ENCODE data around the gene IL3RA. TPM values are rescaled to one million over a fixed set of nuclear protein-coding genes. Genes with fewer than 3 reads are reported as not detected.
A peak's percentile ranks its signal among the peaks of the same experiment; 100 is the strongest.

IL3RA gene
- total and polyA plus RNA-seq, 2 experiments from 2014 or later, result 0.86 TPM; not detected in 1

DNA sequence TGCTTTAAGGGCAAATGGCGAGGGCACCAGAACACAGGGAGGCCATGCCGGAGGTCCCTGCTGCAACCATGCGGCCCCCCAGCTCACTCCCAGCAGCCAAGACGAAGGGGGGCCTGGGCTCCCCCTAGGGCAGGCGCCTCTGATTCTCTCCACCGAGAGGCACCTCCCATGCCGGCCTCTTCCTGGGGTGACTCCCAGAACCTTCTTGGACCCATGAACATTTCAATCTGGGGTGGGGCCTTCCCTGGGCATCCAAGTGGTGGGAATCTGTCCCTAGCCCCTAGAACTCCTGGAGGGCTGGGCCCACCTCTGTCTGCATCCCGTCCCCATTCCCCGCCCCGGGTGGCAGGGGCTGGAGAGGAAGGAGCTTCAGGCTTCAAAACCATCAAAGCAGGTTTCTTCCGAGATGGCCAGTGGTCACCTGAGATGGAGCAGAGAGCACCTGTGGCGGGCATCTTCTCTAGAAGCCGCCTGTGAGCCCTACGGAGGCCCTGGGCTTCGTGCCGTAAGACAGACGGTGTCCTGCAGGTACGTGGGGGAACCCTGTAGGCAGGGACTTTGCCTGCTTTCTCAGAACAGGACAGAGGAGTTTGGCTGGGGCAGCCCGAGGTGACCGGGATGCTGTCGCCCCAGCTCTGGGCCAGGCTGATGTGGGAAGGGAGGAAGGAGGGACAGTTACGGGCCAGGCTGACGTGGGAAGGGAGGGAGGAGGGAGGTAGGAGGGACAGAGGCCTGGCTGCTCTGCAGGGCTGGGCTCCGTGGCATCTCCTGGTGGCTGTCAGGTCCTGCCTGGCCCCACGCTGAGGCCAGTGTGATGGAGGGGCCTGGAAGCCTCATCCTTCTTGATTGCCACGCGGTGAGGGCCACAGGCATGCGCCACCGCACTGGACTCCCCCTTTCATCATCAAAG lies 62.1 kb downstream of the IL3RA start:
- H3K27ac ChIP-seq (ENCODE audit: low read depth), result peak overlapping the region; percentile 39; the same call in 1 of the 2 replicates
- no peak for DNase-seq (ENCODE audit: low spot score)

DNA sequence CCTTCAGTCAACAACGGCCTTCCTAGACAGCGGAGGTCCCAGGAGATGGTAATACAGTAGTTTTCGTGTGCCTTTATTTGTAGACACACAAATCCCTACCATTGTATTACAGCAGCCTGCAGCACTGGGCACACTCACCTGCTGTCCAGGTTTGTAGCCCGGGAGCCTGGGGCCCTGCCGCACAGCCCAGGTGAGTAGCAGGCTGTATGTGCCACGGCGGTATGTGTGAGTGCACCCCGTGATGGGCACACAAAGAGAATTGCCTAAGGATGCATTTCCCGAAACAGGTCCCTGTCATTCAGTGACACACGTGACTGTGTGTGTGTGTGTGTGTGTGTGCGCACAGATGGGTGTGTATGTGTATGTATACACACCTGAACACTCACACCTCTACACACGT lies 63.5 kb downstream of the IL3RA start:
- H3K4me3 ChIP-seq, result no peak overlapping the region
- Mint-ChIP-seq H3K36me3 (ENCODE audit: low read depth) (peaks cover 57% of the 10 kb centered on the region), H3K9me3 (no peaks in the 10 kb centered on the region; the same call in 2 of the 3 replicates), H3K4me3 (no peak overlapping the region), H3K4me1 (peaks cover 6% of the 10 kb centered on the region; the same call in 2 of the 3 replicates), H3K27me3 (ENCODE audit: insufficient read depth, low read depth, poor library complexity) (peaks cover 6% of the 10 kb centered on the region), H3K27ac (no peak overlapping the region)
- H3K27ac ChIP-seq (ENCODE audit: low read depth), result no peak overlapping the region
- DNase-seq (ENCODE audit: low spot score), result no peak
- TF ChIP-seq, protein P1, sequence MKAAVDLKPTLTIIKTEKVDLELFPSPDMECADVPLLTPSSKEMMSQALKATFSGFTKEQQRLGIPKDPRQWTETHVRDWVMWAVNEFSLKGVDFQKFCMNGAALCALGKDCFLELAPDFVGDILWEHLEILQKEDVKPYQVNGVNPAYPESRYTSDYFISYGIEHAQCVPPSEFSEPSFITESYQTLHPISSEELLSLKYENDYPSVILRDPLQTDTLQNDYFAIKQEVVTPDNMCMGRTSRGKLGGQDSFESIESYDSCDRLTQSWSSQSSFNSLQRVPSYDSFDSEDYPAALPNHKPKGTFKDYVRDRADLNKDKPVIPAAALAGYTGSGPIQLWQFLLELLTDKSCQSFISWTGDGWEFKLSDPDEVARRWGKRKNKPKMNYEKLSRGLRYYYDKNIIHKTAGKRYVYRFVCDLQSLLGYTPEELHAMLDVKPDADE (IDR thresholded peaks at IDR 0.05), result no peak
- TF ChIP-seq, protein P2, sequence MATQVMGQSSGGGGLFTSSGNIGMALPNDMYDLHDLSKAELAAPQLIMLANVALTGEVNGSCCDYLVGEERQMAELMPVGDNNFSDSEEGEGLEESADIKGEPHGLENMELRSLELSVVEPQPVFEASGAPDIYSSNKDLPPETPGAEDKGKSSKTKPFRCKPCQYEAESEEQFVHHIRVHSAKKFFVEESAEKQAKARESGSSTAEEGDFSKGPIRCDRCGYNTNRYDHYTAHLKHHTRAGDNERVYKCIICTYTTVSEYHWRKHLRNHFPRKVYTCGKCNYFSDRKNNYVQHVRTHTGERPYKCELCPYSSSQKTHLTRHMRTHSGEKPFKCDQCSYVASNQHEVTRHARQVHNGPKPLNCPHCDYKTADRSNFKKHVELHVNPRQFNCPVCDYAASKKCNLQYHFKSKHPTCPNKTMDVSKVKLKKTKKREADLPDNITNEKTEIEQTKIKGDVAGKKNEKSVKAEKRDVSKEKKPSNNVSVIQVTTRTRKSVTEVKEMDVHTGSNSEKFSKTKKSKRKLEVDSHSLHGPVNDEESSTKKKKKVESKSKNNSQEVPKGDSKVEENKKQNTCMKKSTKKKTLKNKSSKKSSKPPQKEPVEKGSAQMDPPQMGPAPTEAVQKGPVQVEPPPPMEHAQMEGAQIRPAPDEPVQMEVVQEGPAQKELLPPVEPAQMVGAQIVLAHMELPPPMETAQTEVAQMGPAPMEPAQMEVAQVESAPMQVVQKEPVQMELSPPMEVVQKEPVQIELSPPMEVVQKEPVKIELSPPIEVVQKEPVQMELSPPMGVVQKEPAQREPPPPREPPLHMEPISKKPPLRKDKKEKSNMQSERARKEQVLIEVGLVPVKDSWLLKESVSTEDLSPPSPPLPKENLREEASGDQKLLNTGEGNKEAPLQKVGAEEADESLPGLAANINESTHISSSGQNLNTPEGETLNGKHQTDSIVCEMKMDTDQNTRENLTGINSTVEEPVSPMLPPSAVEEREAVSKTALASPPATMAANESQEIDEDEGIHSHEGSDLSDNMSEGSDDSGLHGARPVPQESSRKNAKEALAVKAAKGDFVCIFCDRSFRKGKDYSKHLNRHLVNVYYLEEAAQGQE (IDR thresholded peaks at IDR 0.05; ENCODE audit: unreplicated experiment), result no peak
- no peak for TF ChIP-seq JUNB (IDR thresholded peaks at IDR 0.05; ENCODE audit: unreplicated experiment)
- no peak for TF ChIP-seq CREB1 (CRISPR knock-in tag; IDR thresholded peaks at IDR 0.05; ENCODE audit: low read depth)
- no peak for TF ChIP-seq NANOG (IDR thresholded peaks at IDR 0.05; ENCODE audit: borderline replicate concordance)
- TF ChIP-seq EZH2phosphoT487 (IDR thresholded peaks at IDR 0.05; ENCODE audit: unreplicated experiment), result no peak
- TF ChIP-seq ZNF331 (CRISPR knock-in tag; IDR thresholded peaks at IDR 0.05; ENCODE audit: low read depth), result no peak
- TF ChIP-seq, protein P3, sequence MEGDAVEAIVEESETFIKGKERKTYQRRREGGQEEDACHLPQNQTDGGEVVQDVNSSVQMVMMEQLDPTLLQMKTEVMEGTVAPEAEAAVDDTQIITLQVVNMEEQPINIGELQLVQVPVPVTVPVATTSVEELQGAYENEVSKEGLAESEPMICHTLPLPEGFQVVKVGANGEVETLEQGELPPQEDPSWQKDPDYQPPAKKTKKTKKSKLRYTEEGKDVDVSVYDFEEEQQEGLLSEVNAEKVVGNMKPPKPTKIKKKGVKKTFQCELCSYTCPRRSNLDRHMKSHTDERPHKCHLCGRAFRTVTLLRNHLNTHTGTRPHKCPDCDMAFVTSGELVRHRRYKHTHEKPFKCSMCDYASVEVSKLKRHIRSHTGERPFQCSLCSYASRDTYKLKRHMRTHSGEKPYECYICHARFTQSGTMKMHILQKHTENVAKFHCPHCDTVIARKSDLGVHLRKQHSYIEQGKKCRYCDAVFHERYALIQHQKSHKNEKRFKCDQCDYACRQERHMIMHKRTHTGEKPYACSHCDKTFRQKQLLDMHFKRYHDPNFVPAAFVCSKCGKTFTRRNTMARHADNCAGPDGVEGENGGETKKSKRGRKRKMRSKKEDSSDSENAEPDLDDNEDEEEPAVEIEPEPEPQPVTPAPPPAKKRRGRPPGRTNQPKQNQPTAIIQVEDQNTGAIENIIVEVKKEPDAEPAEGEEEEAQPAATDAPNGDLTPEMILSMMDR (conservative IDR thresholded peaks at IDR 0.05; ENCODE audit: low read depth in 2 of 2), result no peak
- TF ChIP-seq POLR2AphosphoS5 (IDR thresholded peaks at IDR 0.05; ENCODE audit: low read depth), result no peak
- no peak for TF ChIP-seq STAT1 (IDR thresholded peaks at IDR 0.05; ENCODE audit: unreplicated experiment)
- peaks cover 10% of the 10 kb centered on the region for H3K79me2 ChIP-seq (replicated peaks; ENCODE audit: insufficient read depth)
- H3K36me3 ChIP-seq (ENCODE audit: insufficient read depth), result peaks cover 16% of the 10 kb centered on the region; the same call in 1 of the 2 replicates
- 0 out of 2 replicates have a peak, but pooled peaks cover 14% of the 10 kb centered on the region for H3F3A ChIP-seq (replicated peaks; ENCODE audit: low read depth)
- H3K27me3 ChIP-seq (ENCODE audit: insufficient read depth), result no peaks in the 10 kb centered on the region
- peaks cover 12% of the 10 kb centered on the region for H3K9me2 ChIP-seq (ENCODE audit: insufficient read depth)
- no peak overlapping the region for H3K4me2 ChIP-seq
- ATAC-seq, result no peak
- H4K20me1 ChIP-seq (replicated peaks; ENCODE audit: insufficient read depth), result peaks cover 13% of the 10 kb centered on the region
- no peak overlapping the region for H2AFZ ChIP-seq
- no peaks in the 10 kb centered on the region for H3K4me1 ChIP-seq (ENCODE audit: insufficient read depth)

More for the DNA sequence above, 62.1 kb downstream of the IL3RA start:
- no peak overlapping the region for H3K4me2 ChIP-seq
- peak; percentile 2; the same call in 2 of the 3 replicates for ATAC-seq
- peaks cover 24% of the 10 kb centered on the region for H3K79me2 ChIP-seq (replicated peaks; ENCODE audit: insufficient read depth)
- TF ChIP-seq POLR2AphosphoS5 (IDR thresholded peaks at IDR 0.05; ENCODE audit: low read depth) (0 out of 2 replicates have a peak, but pooled peaks have one; percentile 29), EZH2phosphoT487 (IDR thresholded peaks at IDR 0.05; ENCODE audit: unreplicated experiment) (no peak)
- TF ChIP-seq, protein P3 (conservative IDR thresholded peaks at IDR 0.05; ENCODE audit: low read depth in 2 of 2), result no peak
- H3K4me3 ChIP-seq, result no peak overlapping the region
- peaks cover 16% of the 10 kb centered on the region for H4K20me1 ChIP-seq (replicated peaks; ENCODE audit: insufficient read depth)
- peaks cover 7% of the 10 kb centered on the region; the same call in 1 of the 2 replicates for H3K36me3 ChIP-seq (ENCODE audit: insufficient read depth)
- peaks cover 60% of the 10 kb centered on the region for H3K36me3 Mint-ChIP-seq (ENCODE audit: low read depth)
- H3F3A ChIP-seq (replicated peaks; ENCODE audit: low read depth), result 0 out of 2 replicates have a peak, but pooled peaks cover 14% of the 10 kb centered on the region
- H3K4me1 Mint-ChIP-seq, result peaks cover 15% of the 10 kb centered on the region
- H3K27ac Mint-ChIP-seq, result no peak overlapping the region
- no peak overlapping the region for H2AFZ ChIP-seq
- H3K9me3 Mint-ChIP-seq, result peaks cover under 1% of the 10 kb centered on the region; the same call in 1 of the 3 replicates
- peaks cover 11% of the 10 kb centered on the region for H3K27me3 Mint-ChIP-seq (ENCODE audit: insufficient read depth, low read depth, poor library complexity)
- H3K9me2 ChIP-seq (ENCODE audit: insufficient read depth), result peaks cover 3% of the 10 kb centered on the region
- peaks cover 5% of the 10 kb centered on the region; the same call in 1 of the 2 replicates for H3K4me1 ChIP-seq (ENCODE audit: insufficient read depth)
- no peak overlapping the region for H3K4me3 Mint-ChIP-seq
- no peaks in the 10 kb centered on the region for H3K27me3 ChIP-seq (ENCODE audit: insufficient read depth)
